PFSK-1 (cell line): ENCODE results near the gene HES4.

Source experiments
- FOXP2 ChIP-seq: optimal IDR thresholded peaks from 2 replicates; pipeline ENCODE3; 2011; ENCODE audit warnings: borderline replicate concordance, control low read depth, inconsistent platforms; ENCODE audit not compliant: insufficient read depth; ENCODE audit errors: extremely low read length, extremely low read depth
- POLR2AphosphoS5 ChIP-seq: IDR thresholded peaks from 2 replicates; pipeline ENCODE4 v1.6.1; 2012; ENCODE audit warnings: low read depth, mild to moderate bottlenecking, control low read depth, low read length, moderate library complexity
- SIN3A ChIP-seq: IDR thresholded peaks from 2 replicates; pipeline ENCODE4 v1.6.1; 2012; ENCODE audit warnings: mild to moderate bottlenecking, low read length, moderate library complexity, borderline replicate concordance; ENCODE audit not compliant: insufficient read depth
- TAF1 ChIP-seq: IDR thresholded peaks from 2 replicates; pipeline ENCODE4 v1.6.1; 2012; ENCODE audit warnings: low read length, control low read depth, borderline replicate concordance; ENCODE audit not compliant: insufficient read depth
- TF ChIP-seq, protein P1 (sequence below), 2 experiments: IDR thresholded peaks; 2 replicates each; pipeline versions ENCODE4 v1.6.1 to v1.8.0; 2011 to 2012; ENCODE audit warnings: low read depth in 2 of 2, low read length in 2 of 2, control low read depth in 1 of 2, inconsistent platforms in 1 of 2, mild to moderate bottlenecking in 1 of 2, moderate library complexity in 1 of 2; ENCODE audit not compliant: insufficient read depth in 1 of 2

Gene HES4

DNA sequence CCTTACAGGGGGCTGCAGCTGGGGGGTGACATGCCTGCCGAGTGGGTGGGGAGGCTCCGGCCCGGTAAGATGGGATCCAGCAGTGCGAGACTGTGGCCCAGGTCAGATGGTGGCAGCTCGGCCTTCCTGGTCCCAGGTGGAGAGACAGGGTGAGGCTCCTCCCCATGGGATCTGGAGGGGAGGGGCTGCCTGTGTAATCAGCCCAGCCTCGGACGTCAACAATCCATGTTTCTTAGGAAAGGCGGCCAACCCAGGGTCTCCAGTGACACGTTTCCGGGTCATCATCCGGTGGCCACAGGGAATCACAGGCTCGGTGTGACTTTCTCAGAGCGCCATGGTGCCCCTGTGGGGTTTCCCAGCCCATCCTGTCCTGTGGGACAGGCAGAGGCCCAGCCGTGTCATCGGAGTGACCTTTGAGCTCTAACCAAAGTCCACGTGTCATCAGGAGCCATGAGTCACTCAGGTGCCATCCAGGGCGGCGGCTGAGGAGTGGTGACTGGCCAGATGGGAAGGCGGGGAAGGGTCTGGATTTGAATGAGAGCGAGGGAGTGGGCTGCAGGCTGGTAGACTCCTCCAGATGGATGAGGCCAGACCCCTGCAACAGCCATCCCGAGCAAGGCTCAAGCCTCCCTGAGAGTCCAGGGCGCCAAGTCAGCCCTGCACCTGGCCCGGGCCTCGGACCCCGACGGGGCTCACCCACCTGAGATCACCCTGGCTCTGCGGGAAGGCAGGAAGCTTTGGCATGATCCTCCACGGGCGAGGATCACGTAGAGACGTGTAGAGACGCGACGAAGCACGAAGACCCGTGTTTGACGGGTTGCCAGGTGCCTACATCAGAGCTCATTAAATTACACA lies 6.6 kb upstream of the HES4 start:
- no peak for TF ChIP-seq TAF1
- no peak for TF ChIP-seq FOXP2
- no peak for TF ChIP-seq SIN3A
- no peak for TF ChIP-seq POLR2AphosphoS5
- TF ChIP-seq, protein P1, sequence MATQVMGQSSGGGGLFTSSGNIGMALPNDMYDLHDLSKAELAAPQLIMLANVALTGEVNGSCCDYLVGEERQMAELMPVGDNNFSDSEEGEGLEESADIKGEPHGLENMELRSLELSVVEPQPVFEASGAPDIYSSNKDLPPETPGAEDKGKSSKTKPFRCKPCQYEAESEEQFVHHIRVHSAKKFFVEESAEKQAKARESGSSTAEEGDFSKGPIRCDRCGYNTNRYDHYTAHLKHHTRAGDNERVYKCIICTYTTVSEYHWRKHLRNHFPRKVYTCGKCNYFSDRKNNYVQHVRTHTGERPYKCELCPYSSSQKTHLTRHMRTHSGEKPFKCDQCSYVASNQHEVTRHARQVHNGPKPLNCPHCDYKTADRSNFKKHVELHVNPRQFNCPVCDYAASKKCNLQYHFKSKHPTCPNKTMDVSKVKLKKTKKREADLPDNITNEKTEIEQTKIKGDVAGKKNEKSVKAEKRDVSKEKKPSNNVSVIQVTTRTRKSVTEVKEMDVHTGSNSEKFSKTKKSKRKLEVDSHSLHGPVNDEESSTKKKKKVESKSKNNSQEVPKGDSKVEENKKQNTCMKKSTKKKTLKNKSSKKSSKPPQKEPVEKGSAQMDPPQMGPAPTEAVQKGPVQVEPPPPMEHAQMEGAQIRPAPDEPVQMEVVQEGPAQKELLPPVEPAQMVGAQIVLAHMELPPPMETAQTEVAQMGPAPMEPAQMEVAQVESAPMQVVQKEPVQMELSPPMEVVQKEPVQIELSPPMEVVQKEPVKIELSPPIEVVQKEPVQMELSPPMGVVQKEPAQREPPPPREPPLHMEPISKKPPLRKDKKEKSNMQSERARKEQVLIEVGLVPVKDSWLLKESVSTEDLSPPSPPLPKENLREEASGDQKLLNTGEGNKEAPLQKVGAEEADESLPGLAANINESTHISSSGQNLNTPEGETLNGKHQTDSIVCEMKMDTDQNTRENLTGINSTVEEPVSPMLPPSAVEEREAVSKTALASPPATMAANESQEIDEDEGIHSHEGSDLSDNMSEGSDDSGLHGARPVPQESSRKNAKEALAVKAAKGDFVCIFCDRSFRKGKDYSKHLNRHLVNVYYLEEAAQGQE (IDR thresholded peaks at IDR 0.05; ENCODE audit: insufficient read depth in 1 of 2, low read depth in 2 of 2, low read length in 2 of 2), result no peak

DNA sequence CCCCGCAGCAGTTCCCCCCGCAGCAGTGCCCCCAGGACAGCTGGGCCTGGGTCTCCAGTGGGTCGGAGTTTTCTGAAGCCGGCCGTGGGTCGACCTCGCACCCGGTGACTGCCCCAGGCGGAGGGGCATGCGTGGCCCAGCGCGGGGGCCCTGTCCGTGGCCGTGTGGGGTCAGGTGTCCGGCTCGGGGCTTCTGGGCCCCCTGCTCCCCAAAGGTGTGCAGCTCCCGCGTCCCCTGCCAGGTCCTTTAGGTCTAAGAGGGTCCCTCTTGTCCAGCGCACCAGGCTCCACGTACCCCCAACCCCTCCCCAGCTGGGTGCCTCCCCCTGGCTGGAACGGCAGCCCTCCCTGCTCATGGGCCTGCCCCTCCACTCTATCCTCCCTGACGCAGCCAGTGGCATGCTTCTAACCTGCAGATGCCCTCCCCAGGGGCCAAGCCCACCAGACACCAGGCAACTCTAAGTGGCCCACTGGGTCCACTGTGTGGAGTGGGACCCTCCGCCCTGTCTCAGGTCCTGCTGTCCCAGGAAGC lies 5.9 kb upstream of the HES4 start:
- TF ChIP-seq TAF1 (no peak), POLR2AphosphoS5 (no peak), SIN3A (no peak), FOXP2 (no peak)
- TF ChIP-seq, protein P1 (IDR thresholded peaks at IDR 0.05; ENCODE audit: insufficient read depth in 1 of 2, low read depth in 2 of 2, low read length in 2 of 2), result no peak

DNA sequence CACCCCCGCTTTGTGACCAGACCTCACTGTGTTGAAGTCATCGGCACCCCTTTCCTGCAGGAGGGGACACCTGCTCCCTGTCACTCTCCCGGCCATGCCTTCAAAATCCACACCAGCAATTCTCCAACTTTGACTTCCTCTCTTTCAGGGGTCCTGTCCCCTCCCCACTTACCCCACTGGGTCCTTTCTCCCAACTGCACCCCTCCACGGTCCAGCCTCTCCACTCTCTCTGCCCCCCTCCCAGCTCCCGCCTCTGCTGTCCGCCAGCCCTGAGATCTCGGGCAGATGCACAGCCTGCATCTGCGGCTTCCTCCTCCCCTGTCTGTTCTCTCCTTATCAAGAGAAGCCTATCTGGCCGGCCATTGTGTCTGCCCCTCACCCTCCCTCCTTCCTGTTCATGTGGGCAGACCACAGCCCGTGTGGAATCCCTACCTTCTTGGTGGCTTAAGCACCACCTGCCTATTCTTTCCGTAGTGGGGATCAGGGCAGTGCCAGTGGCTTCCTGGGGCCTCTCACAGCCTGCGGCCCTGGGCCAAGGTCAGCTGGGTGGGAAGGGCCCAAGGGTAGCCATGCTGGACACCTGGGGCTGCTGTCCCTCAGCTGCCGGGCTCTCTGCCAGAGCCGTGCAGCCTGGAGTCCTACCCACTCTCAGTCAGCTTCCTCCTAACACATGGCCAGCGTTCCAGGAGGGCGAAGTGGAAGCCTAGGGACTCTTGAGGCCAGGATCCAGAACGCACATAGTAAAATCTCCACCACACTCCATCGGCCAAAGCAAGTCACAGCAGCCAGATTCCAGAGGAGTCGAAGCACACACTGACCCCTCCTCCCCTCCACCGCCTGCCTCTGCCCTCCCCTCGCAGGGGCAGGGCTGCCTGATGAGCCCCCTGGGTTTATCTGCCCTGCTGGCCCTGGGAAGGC lies 5.1 kb upstream of the HES4 start:
- TF ChIP-seq FOXP2 (no peak), TAF1 (no peak), SIN3A (no peak), POLR2AphosphoS5 (no peak)
- TF ChIP-seq, protein P1 (IDR thresholded peaks at IDR 0.05; ENCODE audit: insufficient read depth in 1 of 2, low read depth in 2 of 2, low read length in 2 of 2), result no peak

- TF ChIP-seq POLR2AphosphoS5 (no peak), FOXP2 (no peak), TAF1 (no peak), SIN3A (no peak)
- TF ChIP-seq, protein P1 (IDR thresholded peaks at IDR 0.05; ENCODE audit: insufficient read depth in 1 of 2, low read depth in 2 of 2, low read length in 2 of 2), result no peak
Observed at GRCh38 chr1:1004420-1004779, 4.5 kb upstream of the HES4 start.
